Globus pallidus (tissue), 1 donor: ENCODE results near the gene BTD.
"Not testable (repeated sequence)": the region's sequence is repeated elsewhere in the genome, so short reads cannot be mapped to it uniquely, and the experiment has no call there.

Experiments used
- DNase-seq: peaks from one replicate; pipeline ENCODE4 v3.0.0-alpha.2; 2015; ENCODE audit warnings: low spot score

Gene BTD

GRCh38 chr3:15604584-15604983 is 3.0 kb downstream of the BTD start:
- not testable (repeated sequence) for DNase-seq

DNA sequence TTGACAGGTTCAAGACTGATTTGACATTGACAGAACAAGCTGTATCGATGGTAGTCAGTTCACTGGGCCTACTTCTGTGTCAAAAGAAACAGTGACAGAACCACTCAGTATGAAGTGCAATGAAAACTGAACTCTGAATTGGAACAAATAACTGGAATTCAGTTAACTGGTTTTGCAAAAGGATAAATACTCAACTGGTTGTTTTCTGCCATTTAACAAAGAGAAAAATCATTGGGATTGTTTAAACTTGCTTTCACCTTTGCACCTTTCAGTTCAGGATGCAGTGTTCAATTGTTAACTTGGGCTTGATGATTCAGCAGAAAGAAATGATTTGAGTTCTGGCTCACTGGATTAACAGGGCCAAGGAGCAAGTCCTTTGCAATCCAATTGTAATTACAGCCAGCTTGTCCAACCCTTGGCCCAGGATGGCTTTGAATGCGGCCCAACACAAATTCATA is 4.9 kb downstream of the BTD start:
- no peak for DNase-seq

- DNase-seq = no peak
These were observed 8.7 kb downstream of the BTD start for GRCh38 chr3:15610082-15610759.

- DNase-seq = no peak
These were observed 9.5 kb downstream of the BTD start for GRCh38 chr3:15611018-15611417.

DNA sequence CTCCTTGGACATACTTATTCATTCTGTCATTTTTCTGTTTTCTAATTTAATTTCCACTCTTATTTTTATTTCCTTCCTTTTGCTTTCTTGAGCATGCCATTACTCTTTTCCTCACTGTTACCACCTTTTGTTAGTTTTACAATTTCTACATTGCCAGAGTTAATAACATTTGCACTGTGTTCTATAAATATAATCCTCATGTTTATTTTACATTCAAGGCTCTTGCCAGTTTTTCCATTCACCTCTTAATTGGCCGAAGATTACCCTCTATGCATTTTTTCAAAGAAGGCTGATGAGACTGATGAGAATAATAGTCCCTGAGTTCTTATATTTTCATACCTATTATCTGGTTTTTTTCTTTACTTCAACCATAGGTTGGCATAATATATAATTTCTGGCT is 10.5 kb downstream of the BTD start:
- no peak for DNase-seq

GRCh38 chr3:15614958-15615357 is 13.4 kb downstream of the BTD start:
- DNase-seq = no peak

DNA sequence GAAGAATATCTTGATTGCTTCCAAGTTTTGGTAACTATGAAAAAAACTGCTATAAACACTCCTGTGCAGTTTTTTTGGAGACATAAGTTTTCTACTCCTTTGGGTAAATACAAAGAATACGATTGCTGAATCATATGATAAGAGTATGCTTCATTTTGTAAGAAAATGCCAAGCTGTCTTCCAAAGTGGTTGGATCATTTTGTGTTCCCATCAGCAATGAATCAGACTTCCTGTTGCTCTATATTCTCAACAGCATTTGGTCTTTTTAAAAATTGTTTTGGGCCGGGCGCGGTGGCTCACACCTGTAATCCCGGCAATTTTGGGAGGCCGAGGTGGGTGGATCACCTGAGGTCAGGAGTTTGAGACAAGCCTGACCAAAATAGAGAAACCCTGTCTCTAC is 14.5 kb downstream of the BTD start:
- no peak for DNase-seq

GRCh38 chr3:15619659-15620464 is 18.3 kb downstream of the BTD start:
- DNase-seq = not testable (repeated sequence)

GRCh38 chr3:15623535-15624440 is 22.2 kb downstream of the BTD start:
- no peak for DNase-seq

GRCh38 chr3:15628967-15629366 is 27.4 kb downstream of the BTD start:
- DNase-seq = no peak

- DNase-seq = peak; percentile 89
These were observed 28.5 kb downstream of the BTD start for GRCh38 chr3:15629860-15630597.

- peak; percentile 67 for DNase-seq
These were observed 29.3 kb downstream of the BTD start for GRCh38 chr3:15630646-15631350.

GRCh38 chr3:15631426-15632211 is 30.1 kb downstream of the BTD start:
- no peak for DNase-seq

DNA sequence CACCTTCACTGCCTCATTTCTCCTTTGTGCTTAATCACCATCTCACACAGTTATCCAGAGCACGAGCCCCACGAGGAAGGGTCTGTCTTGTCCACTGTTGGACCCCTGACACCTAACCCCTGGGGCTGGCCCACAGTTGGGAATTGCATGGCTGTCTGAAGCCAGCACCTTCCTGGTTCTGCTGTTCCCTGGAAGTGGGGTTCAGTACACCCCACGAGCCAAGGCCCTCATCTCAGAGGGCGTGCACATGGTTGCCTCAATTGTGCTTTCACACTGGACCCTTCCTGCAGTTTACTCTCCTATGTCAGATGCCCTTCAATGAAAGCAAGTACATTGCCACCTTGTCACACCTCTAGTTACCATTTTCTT is 30.7 kb downstream of the BTD start:
- DNase-seq = no peak

- DNase-seq = no peak
These were observed 31.6 kb downstream of the BTD start for GRCh38 chr3:15633159-15633558.

- DNase-seq = peak; percentile 58
These were observed 32.4 kb downstream of the BTD start for GRCh38 chr3:15633766-15634598.

DNA sequence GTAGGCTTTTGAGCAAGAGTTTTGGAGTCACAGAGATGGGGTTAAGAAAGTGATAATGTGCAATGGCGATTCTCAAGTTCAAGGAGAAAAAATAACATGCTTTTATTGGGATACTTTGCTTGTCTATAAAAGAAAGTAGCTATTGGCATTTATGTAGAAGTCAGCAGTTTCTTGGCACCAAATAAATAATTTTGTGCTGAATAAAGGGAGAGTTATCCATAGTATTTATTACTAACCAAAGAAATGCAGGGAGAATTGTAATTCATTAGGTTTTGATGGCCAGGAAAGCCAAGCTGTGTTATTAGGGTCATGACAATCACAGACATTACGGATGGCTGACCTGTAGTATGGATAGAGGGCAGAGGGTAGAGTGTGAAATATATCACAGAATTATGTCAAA is 33.1 kb downstream of the BTD start:
- no peak for DNase-seq

GRCh38 chr3:15635121-15635661 is 33.6 kb downstream of the BTD start:
- peak; percentile 70 for DNase-seq
